Adipose tissue (tissue), 3 donors: ENCODE data around the gene UCP3. TPM values are rescaled to one million over a fixed set of nuclear protein-coding genes. Genes with fewer than 3 reads are reported as not detected.
A peak's percentile ranks its signal among the peaks of the same experiment; 100 is the strongest.

Source experiments
- H3K27ac ChIP-seq: one replicate; pipeline ENCODE4 v1.5.1; 2013; ENCODE audit warnings: low read depth, low read length
- WGBS, 3 donors: extraction: QIAGEN DNeasy Blood & Tissue Kit; methylation state at CpG; one replicate each; pipeline ENCODE4 v1.1.7; 2013; 5-methylcytosine and 5-hydroxymethylcytosine counted together
- polyA plus RNA-seq, 3 donors: library from polyadenylated mRNA; stranded (reverse); fragments of 200-250 nt; gene quantifications; one replicate each; pipeline ENCODE4 v1.2.3, GENCODE V29; 2013
- donor health status: healthy with polysubstance abuse.
- donor health status: Bipolar disorder and iron deficiency.
- donor health status: healthy.

UCP3 gene
- polyA plus RNA-seq, 3 donors = 0.48 to 0.80 (median 0.67) TPM

- WGBS, 3 donors = 75 to 96% (median 86%) methylated on average over 4 of the region's 4 CpGs
- H3K27ac ChIP-seq = no peak overlapping the region
Observed at GRCh38 chr11:74019860-74020259, 11.0 kb upstream of the UCP3 start.

GRCh38 chr11:74019104-74019738 lies 10.3 kb upstream of the UCP3 start:
- 34 to 58% (median 56%) methylated on average over 4 of the region's 4 CpGs for WGBS, 3 donors
- peak overlapping the region; percentile 6 for H3K27ac ChIP-seq

- 38 to 52% (median 44%) methylated on average over 9 of the region's 9 CpGs for WGBS, 3 donors
- H3K27ac ChIP-seq = peak overlapping the region; percentile 60
Observed at GRCh38 chr11:74018331-74019005, 9.6 kb upstream of the UCP3 start.

- 72 to 85% (median 83%) methylated on average over 3 of the region's 3 CpGs for WGBS, 3 donors
- no peak overlapping the region for H3K27ac ChIP-seq
Observed at GRCh38 chr11:74017631-74018030, 8.7 kb upstream of the UCP3 start.

GRCh38 chr11:74015919-74016684 lies 7.2 kb upstream of the UCP3 start:
- WGBS, 3 donors = 82 to 93% (median 93%) methylated on average over 5 of the region's 5 CpGs
- H3K27ac ChIP-seq = no peak overlapping the region

- WGBS, 3 donors = 65 to 94% (median 76%) methylated on average over 2 of the region's 2 CpGs
Observed at GRCh38 chr11:74014880-74015279, 6.0 kb upstream of the UCP3 start.

GRCh38 chr11:74013141-74013540 lies 4.3 kb upstream of the UCP3 start:
- H3K27ac ChIP-seq = no peak overlapping the region
- WGBS, 3 donors = 92 to 94% (median 93%) methylated on average over 8 of the region's 8 CpGs

More at GRCh38 chr11:74014880-74015279, 6.0 kb upstream of the UCP3 start:
- no peak overlapping the region for H3K27ac ChIP-seq

- WGBS, 3 donors = 89 to 93% (median 92%) methylated on average over 13 to 14 of the region's 14 CpGs
- H3K27ac ChIP-seq = no peak overlapping the region
Observed at GRCh38 chr11:74012074-74012809, 3.4 kb upstream of the UCP3 start.

- WGBS, 3 donors = 75 to 88% (median 79%) methylated on average over 8 of the region's 8 CpGs
Observed at GRCh38 chr11:74011360-74012073, 2.6 kb upstream of the UCP3 start.

GRCh38 chr11:74010306-74011300 lies 1.7 kb upstream of the UCP3 start:
- WGBS, 3 donors = 88 to 90% (median 90%) methylated on average over 9 of the region's 9 CpGs
- no peak overlapping the region for H3K27ac ChIP-seq

More at GRCh38 chr11:74011360-74012073, 2.6 kb upstream of the UCP3 start:
- H3K27ac ChIP-seq = no peak overlapping the region

GRCh38 chr11:74009675-74010305 lies 905 bp upstream of the UCP3 start:
- H3K27ac ChIP-seq = no peak overlapping the region
- WGBS, 3 donors = 90 to 97% (median 92%) methylated on average over 5 of the region's 5 CpGs

- WGBS, 3 donors = 61 to 91% (median 90%) methylated on average over 3 of the region's 3 CpGs
- H3K27ac ChIP-seq = no peak overlapping the region
Observed at GRCh38 chr11:74009230-74009547, 304 bp upstream of the UCP3 start.

GRCh38 chr11:74007691-74008372 lies 1.1 kb downstream of the UCP3 start:
- H3K27ac ChIP-seq = no peak overlapping the region
- WGBS, 3 donors = 79 to 88% (median 88%) methylated on average over 6 of the region's 6 CpGs

GRCh38 chr11:74006743-74007304 lies 2.1 kb downstream of the UCP3 start:
- 80 to 82% (median 81%) methylated on average over 7 of the region's 7 CpGs for WGBS, 3 donors
- H3K27ac ChIP-seq = no peak overlapping the region

GRCh38 chr11:74005721-74006517 lies 3.0 kb downstream of the UCP3 start:
- 94 to 98% (median 97%) methylated on average over 29 of the region's 29 CpGs for WGBS, 3 donors
- H3K27ac ChIP-seq = no peak overlapping the region
